ENCODE data around the gene TNS1. TPM values are rescaled to one million over a fixed set of nuclear protein-coding genes. Genes with fewer than 3 reads are reported as not detected.
A peak's percentile ranks its signal among the peaks of the same experiment; 100 is the strongest.

TNS1 gene
- total RNA-seq, 4 donors from 2014 or later = 461 to 648 (median 565) TPM

DNA sequence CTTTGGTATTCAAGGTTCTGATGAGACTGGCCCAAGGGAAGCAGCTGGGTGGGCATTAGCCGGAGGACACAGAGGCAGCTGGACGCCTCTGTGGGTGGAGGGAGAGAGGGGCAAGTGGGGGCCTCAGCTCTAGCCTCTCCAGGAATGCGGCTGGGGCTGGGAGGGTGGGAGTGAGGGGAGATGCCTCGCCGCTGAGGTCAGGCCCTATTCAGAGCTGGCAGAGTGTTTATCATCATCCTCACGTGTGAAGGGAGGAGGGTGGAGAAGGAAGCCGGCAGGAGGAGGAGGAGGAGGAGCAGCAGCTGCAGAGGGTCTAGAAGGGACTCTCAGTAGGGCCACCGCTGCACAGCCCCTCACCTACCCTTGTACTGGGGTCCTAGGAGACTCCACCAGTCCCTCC lies 43.1 kb downstream of the TNS1 start:
- H3K4me3 ChIP-seq = no peak overlapping the region
- no peak for DNase-seq (ENCODE audit: low spot score in 2 of 2)
- H3K9me3 ChIP-seq = no peaks in the 10 kb centered on the region
- H3K27me3 ChIP-seq = no peaks in the 10 kb centered on the region
- WGBS, 2 donors = 40 to 53% methylated on average over 8 of the region's 8 CpGs
- peaks cover 0 to 62% (median 17%) of the 10 kb centered on the region in 4 donors for H3K4me1 ChIP-seq
- no peaks in the 10 kb centered on the region for H3K36me3 ChIP-seq
- TF ChIP-seq EP300 (IDR thresholded peaks at IDR 0.05) (no peak), POLR2A (IDR thresholded peaks at IDR 0.05) (no peak)
- TF ChIP-seq, protein P1, sequence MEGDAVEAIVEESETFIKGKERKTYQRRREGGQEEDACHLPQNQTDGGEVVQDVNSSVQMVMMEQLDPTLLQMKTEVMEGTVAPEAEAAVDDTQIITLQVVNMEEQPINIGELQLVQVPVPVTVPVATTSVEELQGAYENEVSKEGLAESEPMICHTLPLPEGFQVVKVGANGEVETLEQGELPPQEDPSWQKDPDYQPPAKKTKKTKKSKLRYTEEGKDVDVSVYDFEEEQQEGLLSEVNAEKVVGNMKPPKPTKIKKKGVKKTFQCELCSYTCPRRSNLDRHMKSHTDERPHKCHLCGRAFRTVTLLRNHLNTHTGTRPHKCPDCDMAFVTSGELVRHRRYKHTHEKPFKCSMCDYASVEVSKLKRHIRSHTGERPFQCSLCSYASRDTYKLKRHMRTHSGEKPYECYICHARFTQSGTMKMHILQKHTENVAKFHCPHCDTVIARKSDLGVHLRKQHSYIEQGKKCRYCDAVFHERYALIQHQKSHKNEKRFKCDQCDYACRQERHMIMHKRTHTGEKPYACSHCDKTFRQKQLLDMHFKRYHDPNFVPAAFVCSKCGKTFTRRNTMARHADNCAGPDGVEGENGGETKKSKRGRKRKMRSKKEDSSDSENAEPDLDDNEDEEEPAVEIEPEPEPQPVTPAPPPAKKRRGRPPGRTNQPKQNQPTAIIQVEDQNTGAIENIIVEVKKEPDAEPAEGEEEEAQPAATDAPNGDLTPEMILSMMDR (IDR thresholded peaks at IDR 0.05) = no peak
- peak overlapping the region in 2 of 4 donors; percentile 14 to 17 for H3K27ac ChIP-seq

DNA sequence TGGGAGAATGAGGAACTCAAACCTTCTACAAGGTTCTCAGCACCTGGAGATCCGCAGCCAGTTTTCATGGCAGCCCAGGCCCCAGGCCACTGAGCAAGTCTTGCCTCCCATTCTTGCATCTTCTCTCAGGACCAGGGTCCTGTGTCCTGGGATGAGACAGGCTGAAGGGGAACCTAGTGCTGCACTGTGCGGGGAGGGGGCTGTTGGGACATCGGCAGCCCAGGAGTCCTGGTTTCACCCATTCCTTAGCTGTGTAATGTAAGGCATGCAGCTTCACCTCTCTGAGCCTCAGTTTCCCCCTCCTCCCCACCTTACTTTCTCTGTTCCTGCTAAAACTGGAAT lies 43.9 kb downstream of the TNS1 start:
- H3K9me3 ChIP-seq = no peaks in the 10 kb centered on the region
- peaks cover 3 to 62% (median 20%) of the 10 kb centered on the region in 4 donors for H3K4me1 ChIP-seq
- H3K27me3 ChIP-seq = no peaks in the 10 kb centered on the region
- TF ChIP-seq, protein P1 (IDR thresholded peaks at IDR 0.05) = no peak
- TF ChIP-seq EP300 (IDR thresholded peaks at IDR 0.05) (no peak), POLR2A (IDR thresholded peaks at IDR 0.05) (no peak)
- no peak overlapping the region for H3K27ac ChIP-seq
- WGBS, 2 donors = 93 to 100% methylated on average over 3 of the region's 3 CpGs
- no peak overlapping the region for H3K4me3 ChIP-seq
- DNase-seq (ENCODE audit: low spot score in 2 of 2) = peak in 1 of 2 donors; percentile 5
- no peaks in the 10 kb centered on the region for H3K36me3 ChIP-seq

DNA sequence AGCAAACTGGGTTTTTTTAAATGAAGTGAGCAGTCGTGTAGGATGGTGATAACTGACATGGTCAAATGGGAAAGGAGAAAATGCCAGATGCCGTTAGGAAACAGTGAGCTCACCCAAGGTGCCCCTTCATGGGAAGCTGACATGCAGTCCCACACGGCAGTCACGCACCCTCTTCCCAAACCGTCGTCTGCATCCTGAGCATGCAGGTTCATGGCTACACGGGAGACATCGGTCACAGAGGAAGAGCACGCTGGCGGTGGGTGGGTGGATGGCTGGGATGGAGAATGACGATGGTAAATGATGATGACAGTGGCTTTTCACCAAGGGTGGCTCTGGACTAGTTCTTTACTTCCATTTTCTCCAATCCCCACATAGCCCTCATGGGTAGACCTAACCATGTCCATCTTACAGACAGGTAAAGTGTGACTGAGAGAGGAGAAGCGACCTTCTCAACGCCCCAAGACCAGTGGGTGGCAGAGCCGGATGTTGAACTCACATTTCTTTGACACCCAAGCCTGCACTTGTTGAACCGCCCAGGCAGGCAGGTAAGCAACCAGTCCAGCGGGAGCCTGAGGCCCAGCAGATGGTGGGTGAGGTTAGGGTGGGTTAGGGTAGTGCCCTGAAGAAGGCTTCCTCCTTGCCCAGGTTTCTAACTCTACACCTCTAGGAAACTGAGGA lies 44.5 kb downstream of the TNS1 start:
- no peak for DNase-seq (ENCODE audit: low spot score in 2 of 2)
- Histone ChIP-seq H3K9me3 (no peaks in the 10 kb centered on the region), H3K4me3 (no peak overlapping the region), H3K27ac (no peak overlapping the region), H3K4me1 (peaks cover 4 to 64% (median 25%) of the 10 kb centered on the region in 4 donors), H3K36me3 (no peaks in the 10 kb centered on the region), H3K27me3 (no peaks in the 10 kb centered on the region)
- 91% methylated on average over 16 of the region's 16 CpGs for WGBS, 2 donors
- TF ChIP-seq POLR2A (IDR thresholded peaks at IDR 0.05) = no peak
- TF ChIP-seq, protein P1 (IDR thresholded peaks at IDR 0.05) = no peak
- no peak for TF ChIP-seq EP300 (IDR thresholded peaks at IDR 0.05)

DNA sequence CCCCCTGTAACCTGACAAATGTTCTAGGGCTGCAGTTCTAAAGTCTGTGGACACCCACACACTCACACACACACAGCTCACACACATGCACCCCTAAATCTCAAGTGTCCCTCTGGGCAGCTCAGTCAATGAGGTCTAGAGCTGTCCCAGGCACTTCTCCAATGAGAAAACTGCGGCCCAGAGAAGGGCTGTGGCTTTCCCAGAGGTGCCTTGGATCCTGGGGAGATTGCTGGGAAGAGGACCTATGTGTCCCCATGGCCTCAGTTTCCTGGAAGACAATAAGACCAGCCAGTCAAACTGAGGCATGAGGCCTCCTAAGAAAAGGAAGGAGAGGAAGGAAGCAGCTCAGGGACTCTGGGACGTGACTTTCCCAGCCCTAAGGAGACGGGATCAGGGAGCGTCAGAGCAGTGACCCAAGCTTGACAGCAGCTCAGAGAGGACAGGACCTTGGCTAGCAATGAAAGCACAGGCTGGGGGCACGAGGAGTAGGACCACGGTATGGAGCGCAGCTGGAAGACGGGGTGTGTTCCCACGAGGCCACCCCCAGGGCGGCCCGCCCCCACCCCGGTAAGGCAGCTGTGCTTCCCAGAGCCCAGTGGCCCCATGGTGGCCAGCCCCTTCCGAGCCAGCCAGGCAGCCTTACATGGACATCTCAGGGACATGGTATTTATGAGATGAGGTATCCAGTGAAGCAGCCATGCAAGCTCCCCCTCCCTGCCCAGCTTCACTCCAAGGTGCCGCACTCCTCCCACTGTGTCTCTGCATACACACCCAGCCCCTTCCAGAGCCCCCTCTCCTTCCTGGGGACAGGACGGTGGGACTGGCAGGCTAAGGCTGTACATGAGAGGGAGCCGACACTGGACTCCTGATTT lies 46.0 kb downstream of the TNS1 start:
- Histone ChIP-seq H3K27ac (peak overlapping the region; percentile 29 to 93 (median 58)), H3K9me3 (no peaks in the 10 kb centered on the region), H3K36me3 (no peaks in the 10 kb centered on the region), H3K27me3 (no peaks in the 10 kb centered on the region), H3K4me3 (no peak overlapping the region), H3K4me1 (peaks cover 4 to 69% (median 36%) of the 10 kb centered on the region in 4 donors)
- WGBS, 2 donors = 64 to 75% methylated on average over 12 to 14 of the region's 16 CpGs
- no peak for TF ChIP-seq POLR2A (IDR thresholded peaks at IDR 0.05)
- TF ChIP-seq, protein P1 (IDR thresholded peaks at IDR 0.05) = no peak
- TF ChIP-seq EP300 (IDR thresholded peaks at IDR 0.05) = peak in 1 of 2 donors; percentile 8
- DNase-seq (ENCODE audit: low spot score in 2 of 2) = peak in 1 of 2 donors; percentile 10

Measured in tibial nerve (tissue), 4 donors.